ENCODE results near the gene KIAA0040. TPM values are rescaled to one million over a fixed set of nuclear protein-coding genes. Genes with fewer than 3 reads are reported as not detected.
A peak's percentile ranks its signal among the peaks of the same experiment; 100 is the strongest.

Gene KIAA0040
- total RNA-seq, 3 donors from 2014 or later (not counting 1 experiment from before 2014, with no cell fraction given), result 18.0 to 21.2 (median 19.4) TPM

GRCh38 chr1:175210744-175211143 lies 18.2 kb upstream of the KIAA0040 start:
- 86% methylated on average over 3 of the region's 4 CpGs for WGBS (ENCODE audit: insufficient coverage)
- Histone ChIP-seq H3K27me3 (ENCODE audit: control insufficient read depth, insufficient read depth, low read length) (no peaks in the 10 kb centered on the region), H3K4me1 (ENCODE audit: control insufficient read depth, insufficient read depth, low read length) (peaks cover 13% of the 10 kb centered on the region)

GRCh38 chr1:175209493-175209921 lies 16.9 kb upstream of the KIAA0040 start:
- Mint-ChIP-seq H3K9me3 (no peaks in the 10 kb centered on the region), H3K27me3 (ENCODE audit: low read depth in 2 of 2) (no peaks in the 10 kb centered on the region), H3K4me3 (peak overlapping the region; percentile 90), H3K4me1 (peaks cover 39 to 55% of the 10 kb centered on the region in 2 donors), H3K27ac (peak overlapping the region; percentile 91 to 94), H3K36me3 (peaks cover 7% of the 10 kb centered on the region)
- H3K36me3 ChIP-seq (ENCODE audit: control insufficient read depth, insufficient read depth, low read length), result no peaks in the 10 kb centered on the region
- no peak overlapping the region for H3K4me3 ChIP-seq (ENCODE audit: low read length)
- intact Hi-C loops (cut with micrococcal nuclease), result no loop called here
- WGBS (ENCODE audit: insufficient coverage), result 6% methylated on average over 1 of the region's 1 CpG
- DNase-seq (peak in 1 of 2 donors; percentile 58), ATAC-seq (peak; percentile 57 to 69 (median 59))
- TF ChIP-seq CTCF (IDR thresholded peaks at IDR 0.05), result no peak
- peak overlapping the region; percentile 65 for H3K27ac ChIP-seq (ENCODE audit: low read length)
- H3K9me3 ChIP-seq (ENCODE audit: control insufficient read depth, insufficient read depth, low read length), result no peaks in the 10 kb centered on the region
- peaks cover 13% of the 10 kb centered on the region for H3K4me1 ChIP-seq (ENCODE audit: control insufficient read depth, insufficient read depth, low read length)
- no peaks in the 10 kb centered on the region for H3K27me3 ChIP-seq (ENCODE audit: control insufficient read depth, insufficient read depth, low read length)

More at GRCh38 chr1:175210744-175211143, 18.2 kb upstream of the KIAA0040 start:
- Mint-ChIP-seq H3K36me3 (peaks cover 7% of the 10 kb centered on the region), H3K27ac (peak overlapping the region; percentile 91 to 94), H3K9me3 (no peaks in the 10 kb centered on the region), H3K4me1 (peaks cover 39 to 55% of the 10 kb centered on the region in 2 donors), H3K27me3 (ENCODE audit: low read depth in 2 of 2) (no peaks in the 10 kb centered on the region), H3K4me3 (no peak overlapping the region)
- ATAC-seq, result no peak
- Histone ChIP-seq H3K9me3 (ENCODE audit: control insufficient read depth, insufficient read depth, low read length) (no peaks in the 10 kb centered on the region), H3K36me3 (ENCODE audit: control insufficient read depth, insufficient read depth, low read length) (no peaks in the 10 kb centered on the region), H3K4me3 (ENCODE audit: low read length) (no peak overlapping the region), H3K27ac (ENCODE audit: low read length) (peak overlapping the region; percentile 44)
- DNase-seq, result no peak
- intact Hi-C loops (cut with micrococcal nuclease), result no loop called here
- TF ChIP-seq CTCF (IDR thresholded peaks at IDR 0.05), result no peak

- H3K27ac ChIP-seq (ENCODE audit: low read length), result peak overlapping the region; percentile 65
- intact Hi-C loops (cut with micrococcal nuclease), result no loop called here
- Mint-ChIP-seq H3K27me3 (ENCODE audit: low read depth in 2 of 2) (no peaks in the 10 kb centered on the region), H3K27ac (peak overlapping the region; percentile 91 to 94), H3K36me3 (peaks cover 4% of the 10 kb centered on the region), H3K4me1 (peaks cover 39 to 50% of the 10 kb centered on the region in 2 donors), H3K9me3 (no peaks in the 10 kb centered on the region), H3K4me3 (peak overlapping the region; percentile 90)
- no peaks in the 10 kb centered on the region for H3K36me3 ChIP-seq (ENCODE audit: control insufficient read depth, insufficient read depth, low read length)
- WGBS (ENCODE audit: insufficient coverage), result 1% methylated on average over 6 of the region's 6 CpGs
- ATAC-seq (peak; percentile 87 to 94 (median 88)), DNase-seq (peak in 1 of 2 donors; percentile 84)
- no peaks in the 10 kb centered on the region for H3K27me3 ChIP-seq (ENCODE audit: control insufficient read depth, insufficient read depth, low read length)
- no peak overlapping the region for H3K4me3 ChIP-seq (ENCODE audit: low read length)
- peaks cover 13% of the 10 kb centered on the region for H3K4me1 ChIP-seq (ENCODE audit: control insufficient read depth, insufficient read depth, low read length)
- TF ChIP-seq CTCF (IDR thresholded peaks at IDR 0.05), result no peak
- H3K9me3 ChIP-seq (ENCODE audit: control insufficient read depth, insufficient read depth, low read length), result no peaks in the 10 kb centered on the region
These were observed 16.4 kb upstream of the KIAA0040 start for GRCh38 chr1:175208773-175209492.

Measured in natural killer cell (primary cell).